HEK293 (cell line): ENCODE data around the gene HSBP1.

Experiments used
- CTCF ChIP-seq: fragments of 450-650 bp; formaldehyde crosslinking; IDR thresholded peaks from 2 replicates; pipeline ENCODE4 v1.5.1; 2016; ENCODE audit warnings: missing biosample characterization, missing genetic modification characterization
- HOXA7 ChIP-seq: sonication (generic); formaldehyde crosslinking; IDR thresholded peaks from 2 replicates; pipeline ENCODE4 v1.8.1; 2022; ENCODE audit warnings: missing genetic modification reagents, borderline replicate concordance
- KLF7 ChIP-seq: fragments of 450-650 bp; formaldehyde crosslinking; IDR thresholded peaks from 2 replicates; pipeline ENCODE4 v1.5.1; 2016; ENCODE audit warnings: missing biosample characterization, missing genetic modification characterization, borderline replicate concordance
- PRDM10 ChIP-seq: fragments of 450-650 bp; formaldehyde crosslinking; IDR thresholded peaks from 2 replicates; pipeline ENCODE4 v1.5.1; 2016; ENCODE audit warnings: missing biosample characterization, missing genetic modification characterization
- ZBTB26 ChIP-seq: fragments of 450-650 bp; formaldehyde crosslinking; optimal IDR thresholded peaks from 2 replicates; pipeline ENCODE3; 2016; ENCODE audit warnings: missing biosample characterization, mild to moderate bottlenecking, missing genetic modification characterization
- ZEB2 ChIP-seq: fragments of 450-650 bp; formaldehyde crosslinking; IDR thresholded peaks from 2 replicates; pipeline ENCODE4 v1.5.1; 2016; ENCODE audit warnings: missing biosample characterization, missing genetic modification characterization
- ZNF114 ChIP-seq: fragments of 450-650 bp; formaldehyde crosslinking; IDR thresholded peaks from 2 replicates; pipeline ENCODE4 v1.5.0; 2017; ENCODE audit warnings: missing biosample characterization, missing genetic modification characterization
- ZNF202 ChIP-seq: fragments of 450-650 bp; formaldehyde crosslinking; IDR thresholded peaks from 2 replicates; pipeline ENCODE4 v1.5.1; 2016; ENCODE audit warnings: missing biosample characterization, missing genetic modification characterization, borderline replicate concordance
- ZNF302 ChIP-seq: fragments of 450-650 bp; formaldehyde crosslinking; IDR thresholded peaks from 2 replicates; pipeline ENCODE4 v1.5.1; 2016; ENCODE audit warnings: missing biosample characterization, missing genetic modification characterization, low read depth
- ZNF324 ChIP-seq: fragments of 450-650 bp; formaldehyde crosslinking; IDR thresholded peaks from 2 replicates; pipeline ENCODE4 v1.5.1; 2016; ENCODE audit warnings: missing biosample characterization, missing genetic modification characterization
- ZNF416 ChIP-seq: fragments of 450-650 bp; formaldehyde crosslinking; IDR thresholded peaks from 2 replicates; pipeline ENCODE4 v1.5.1; 2016; ENCODE audit warnings: missing biosample characterization, missing genetic modification characterization
- ZNF585B ChIP-seq: fragments of 450-650 bp; formaldehyde crosslinking; IDR thresholded peaks from 2 replicates; pipeline ENCODE4 v1.5.1; 2016; ENCODE audit warnings: missing biosample characterization, missing genetic modification characterization

- no peak for TF ChIP-seq ZEB2
- no peak for TF ChIP-seq ZNF416 (tag by site-specific recombination)
- TF ChIP-seq ZBTB26 (tag by site-specific recombination), result no peak
- no peak for TF ChIP-seq HOXA7 (CRISPR knock-in tag)
- TF ChIP-seq ZNF302 (tag by site-specific recombination), result no peak
- TF ChIP-seq ZNF585B (tag by site-specific recombination), result no peak
- no peak for TF ChIP-seq ZNF114 (tag by site-specific recombination)
- no peak for TF ChIP-seq ZNF202 (tag by site-specific recombination)
- TF ChIP-seq CTCF (tag by site-specific recombination), result no peak
- no peak for TF ChIP-seq KLF7
- TF ChIP-seq PRDM10, result no peak
- no peak for TF ChIP-seq ZNF324
These were observed 10.5 kb downstream of the HSBP1 start for GRCh38 chr16:83818276-83818675.
